HG02623 (cell line): Measurements from ENCODE around the gene ACTN1.
"Not testable (repeated sequence)": the region's sequence is repeated elsewhere in the genome, so short reads cannot be mapped to it uniquely, and the experiment has no call there.

ENCODE experiments used
- ATAC-seq: cut with Tn5 transposase; IDR thresholded peaks from one replicate; pipeline ENCODE4 v1.9.1; 2021; ENCODE audit warnings: moderate library complexity; ENCODE audit not compliant: unreplicated experiment

Gene ACTN1

DNA sequence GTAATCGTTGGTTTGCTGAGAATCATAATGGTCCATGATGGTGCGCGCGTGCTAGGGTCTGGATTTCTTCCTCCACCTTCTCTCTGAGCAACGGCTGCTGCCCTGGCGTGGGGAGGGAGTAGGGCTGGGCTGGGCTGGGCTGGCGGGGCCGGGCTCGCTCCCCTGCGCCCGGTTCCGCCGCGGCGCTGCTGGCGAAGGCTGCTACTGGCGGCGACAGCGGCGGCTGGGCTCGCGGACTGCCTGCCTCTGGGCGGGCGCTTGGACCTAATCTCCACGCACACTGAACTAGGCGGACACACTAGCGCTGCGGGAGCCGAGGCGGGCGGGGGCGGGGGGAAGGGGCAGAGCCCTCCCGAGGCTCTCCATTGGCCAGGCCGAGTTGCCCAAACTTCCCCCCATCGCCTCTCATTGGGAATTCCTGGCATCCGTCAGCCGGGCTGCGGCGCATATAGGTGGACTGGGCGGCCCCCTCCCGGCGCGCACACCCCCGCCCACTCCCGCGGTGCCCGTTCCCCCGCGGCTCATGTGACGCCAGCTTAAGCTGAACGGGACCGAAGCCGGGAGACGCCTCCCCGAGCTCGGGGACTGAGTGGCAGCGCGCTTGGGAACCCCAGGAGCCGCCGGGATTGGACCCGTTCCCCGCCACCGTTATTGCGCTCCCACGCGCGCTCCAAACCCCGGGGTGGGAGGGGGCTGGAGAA is at the start of gene ACTN1:
Gene ACTN1 (minus strand): TSS at position 282 of the 701 bp plus-strand sequence. CDS start 246 bp downstream, at position 36.
- no peak for ATAC-seq

DNA sequence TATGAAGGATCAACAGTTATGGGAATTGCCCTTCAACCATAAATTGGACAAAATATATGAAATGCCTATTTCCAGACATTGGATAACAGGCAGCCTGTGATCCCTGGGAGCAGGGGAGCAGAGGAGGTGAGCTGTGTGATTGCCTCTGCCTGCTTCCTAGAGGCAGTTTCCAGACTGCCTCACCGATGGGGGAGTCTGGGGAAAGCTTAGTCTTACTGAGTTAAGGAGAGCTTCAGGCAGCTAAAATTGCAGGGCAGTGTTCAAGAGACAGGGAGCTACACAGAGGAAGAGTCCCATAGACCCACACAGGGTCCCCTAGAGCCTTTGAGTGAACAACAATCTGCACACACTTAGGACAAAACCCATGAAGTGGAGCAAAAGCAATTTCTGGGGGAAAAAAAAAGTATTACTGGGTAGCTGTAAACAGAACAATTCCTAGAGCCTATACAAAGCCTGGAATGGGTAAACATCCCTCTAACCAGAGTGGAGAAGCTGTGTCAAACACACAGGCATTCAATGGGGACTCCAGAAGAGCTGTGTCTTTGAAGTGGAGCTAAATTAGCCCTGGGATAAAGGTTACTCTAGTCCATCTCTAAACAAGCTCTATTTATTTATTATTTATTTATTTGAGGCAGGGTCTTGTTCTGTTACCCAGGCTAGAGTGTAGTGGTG is 48.3 kb upstream of the ACTN1 start:
- no peak for ATAC-seq

DNA sequence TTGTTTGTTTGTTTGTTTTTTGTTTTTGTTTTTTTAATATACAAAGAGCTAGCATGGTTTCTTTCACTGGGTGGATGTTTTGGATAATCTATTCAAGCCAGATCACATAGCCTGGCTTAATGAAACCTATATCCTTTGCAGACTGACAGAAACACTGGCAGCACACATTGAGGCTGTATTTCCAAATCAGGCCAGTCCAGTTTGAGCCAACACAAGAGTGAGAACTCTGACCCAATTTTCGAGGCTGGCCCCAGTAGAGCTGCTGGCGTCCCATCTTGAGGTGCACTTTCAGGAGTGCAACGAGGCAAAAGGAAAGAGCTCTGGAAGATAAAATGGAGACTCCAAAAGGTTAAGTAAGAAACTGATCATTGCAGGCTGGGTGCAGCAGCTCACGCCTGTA is 43.9 kb upstream of the ACTN1 start:
- no peak for ATAC-seq

DNA sequence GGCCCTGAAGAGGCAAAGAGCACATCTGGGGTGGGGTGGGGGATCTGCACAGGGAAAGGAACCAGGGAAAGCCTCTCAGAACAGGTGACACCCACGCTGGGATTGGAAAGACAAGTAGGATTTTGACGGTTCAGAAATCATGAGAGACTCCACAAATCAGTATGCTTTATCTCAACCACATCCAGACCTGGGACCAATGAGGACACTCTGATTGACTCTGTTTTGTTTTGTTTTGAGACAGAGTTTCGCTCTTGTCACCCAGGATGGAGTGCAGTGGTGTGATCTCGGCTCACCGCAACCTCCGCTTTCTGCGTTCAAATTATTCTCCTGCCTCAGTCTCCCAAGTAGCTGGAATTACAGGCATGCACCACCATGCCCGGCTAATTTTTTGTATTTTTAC is 43.0 kb upstream of the ACTN1 start:
- ATAC-seq: not testable (repeated sequence)

DNA sequence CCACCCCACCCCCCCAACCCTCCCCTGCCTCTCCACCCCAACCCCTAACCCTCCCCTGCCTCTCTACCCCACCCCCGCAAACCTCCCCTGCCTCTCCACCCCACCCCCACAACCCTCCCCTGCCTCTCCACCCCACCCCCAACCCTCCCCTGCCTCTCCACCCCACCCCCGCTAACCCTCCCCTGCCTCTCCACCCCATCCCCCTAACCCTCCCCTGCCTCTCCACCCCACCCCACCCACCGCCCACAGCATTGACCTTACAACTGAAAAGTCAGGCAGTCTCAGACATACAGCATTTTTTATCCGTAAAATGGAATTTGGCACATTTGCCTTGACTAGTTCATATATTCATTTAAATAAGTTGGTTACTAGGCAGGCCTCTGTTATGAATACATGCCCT is 38.6 kb upstream of the ACTN1 start:
- ATAC-seq: no peak

GRCh38 chr14:69014829-69015259 is 35.7 kb upstream of the ACTN1 start:
- ATAC-seq: no peak

GRCh38 chr14:69013943-69014782 is 35.1 kb upstream of the ACTN1 start:
- no peak for ATAC-seq

DNA sequence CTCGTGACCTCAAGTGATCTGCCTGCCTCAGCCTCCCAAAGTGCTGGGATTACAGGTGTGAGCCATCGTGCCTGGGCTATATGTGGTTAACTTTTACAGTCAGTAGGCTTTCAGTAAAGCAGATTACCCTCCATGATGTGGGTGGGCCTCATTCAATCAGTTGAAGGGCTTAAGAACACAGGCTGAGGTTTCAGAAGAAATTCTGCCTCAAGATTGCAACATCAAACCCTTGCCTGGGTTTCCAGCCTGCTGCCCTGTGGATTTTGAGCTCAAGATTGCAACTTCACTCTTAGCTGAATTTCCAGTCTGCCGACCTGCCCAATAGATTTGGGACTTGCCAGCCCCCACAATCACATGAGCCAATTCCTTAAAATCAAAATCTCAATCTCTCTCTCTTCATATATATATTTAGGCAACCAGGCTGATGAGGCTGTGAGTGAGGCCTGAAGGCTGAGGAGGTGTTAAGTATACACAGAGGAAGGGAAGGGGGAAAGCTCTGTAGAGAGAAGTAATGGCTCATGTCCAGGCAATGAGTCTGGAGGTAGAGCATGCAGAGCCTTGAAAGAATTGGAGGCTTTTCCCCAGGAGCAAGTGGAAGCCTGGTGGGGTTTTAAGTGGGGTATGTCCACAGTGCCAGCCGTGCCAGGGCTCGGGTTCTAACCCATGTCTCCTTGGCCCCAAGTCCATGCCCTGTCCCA is 33.3 kb upstream of the ACTN1 start:
- no peak for ATAC-seq

- ATAC-seq: no peak
These were observed 31.5 kb upstream of the ACTN1 start for GRCh38 chr14:69010648-69011047.

DNA sequence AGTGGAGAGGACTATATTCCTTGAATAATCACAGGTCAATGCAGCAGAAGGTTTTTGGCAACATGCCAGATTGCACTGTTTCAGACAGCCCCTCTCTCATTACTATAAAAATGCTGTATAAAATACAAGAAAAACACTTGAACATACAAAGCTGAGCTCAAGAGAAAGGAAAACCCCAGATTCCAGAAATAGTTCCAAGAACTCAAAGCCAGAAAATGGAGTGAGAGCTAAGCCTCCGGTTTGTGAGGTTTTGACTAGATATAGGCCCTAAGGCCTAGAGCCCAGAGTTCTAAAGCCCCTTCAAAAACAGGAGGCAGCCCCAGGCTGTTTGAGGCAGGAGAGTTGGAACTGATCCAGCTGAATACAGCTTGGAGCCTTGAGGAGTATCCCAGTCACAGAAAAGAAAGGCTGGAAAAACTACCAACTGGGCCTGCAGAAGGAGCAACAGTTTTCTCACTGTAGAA is 29.4 kb upstream of the ACTN1 start:
- no peak for ATAC-seq

GRCh38 chr14:69006346-69006745 is 27.2 kb upstream of the ACTN1 start:
- no peak for ATAC-seq

DNA sequence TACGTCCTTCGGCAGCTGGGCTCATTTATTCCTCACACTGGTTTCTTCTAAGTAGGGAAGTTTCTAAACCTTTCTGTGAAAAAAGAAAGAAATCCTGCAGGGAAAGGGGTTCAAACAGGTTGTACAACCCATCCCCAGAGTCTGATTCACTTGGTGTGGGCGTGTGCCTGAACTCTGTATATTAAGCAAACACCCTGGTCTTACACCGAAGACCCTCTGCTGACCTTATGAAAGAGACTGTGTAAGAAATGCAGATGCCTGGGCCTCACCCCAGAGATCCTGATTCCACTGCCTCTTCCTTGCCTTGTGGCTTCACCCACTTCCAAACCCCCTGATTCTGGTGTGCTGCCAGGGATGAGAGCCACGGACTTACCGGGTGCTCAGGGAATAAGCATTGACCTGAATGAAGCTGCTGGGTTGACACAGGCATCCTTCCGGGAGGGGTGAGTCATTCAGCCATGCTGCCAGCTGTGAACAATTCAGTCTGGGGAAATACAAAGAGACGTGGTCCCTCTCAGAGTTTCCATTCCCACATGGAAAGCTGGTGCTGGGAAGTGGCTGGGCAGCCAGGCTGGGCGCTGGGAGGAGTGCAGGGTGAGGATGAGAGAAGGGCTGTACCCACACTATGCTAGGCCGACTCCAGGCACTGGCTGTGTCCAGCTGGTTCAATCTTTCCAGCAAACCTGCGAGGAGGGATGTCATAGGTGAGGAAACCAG is 26.5 kb upstream of the ACTN1 start:
- no peak for ATAC-seq

DNA sequence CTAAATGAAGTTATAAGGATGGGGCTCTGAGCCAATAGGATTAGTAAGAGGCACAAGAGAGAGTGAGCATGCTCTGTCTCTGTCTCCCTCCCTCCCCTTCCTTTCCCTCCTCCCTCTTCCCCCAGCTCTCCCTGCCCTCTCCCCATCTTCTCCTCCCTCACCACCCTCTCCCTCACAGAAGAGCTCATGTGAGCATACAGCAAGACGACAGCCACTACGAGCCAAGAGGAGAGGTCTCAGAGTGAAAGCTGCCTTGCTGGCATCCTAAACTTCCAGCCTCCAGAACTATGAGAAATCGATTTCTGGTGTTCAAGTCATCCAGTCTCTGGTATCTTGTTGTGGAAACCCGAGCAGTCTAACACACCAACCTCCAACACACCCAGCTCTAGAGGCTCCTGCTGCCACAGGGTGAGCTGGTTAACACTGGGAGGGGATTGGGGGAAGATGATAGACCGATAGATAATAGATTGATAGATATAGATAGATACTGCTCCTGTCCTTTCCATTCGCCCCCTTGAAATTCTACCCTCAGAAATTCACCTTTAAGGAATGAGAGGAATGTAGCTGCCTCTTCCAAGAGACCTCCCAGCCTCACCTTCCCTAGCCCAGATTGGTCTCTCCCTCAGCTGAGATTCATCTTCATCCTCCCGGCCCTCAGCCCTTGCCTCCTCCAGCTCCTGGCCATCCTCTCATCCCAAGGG is 25.8 kb upstream of the ACTN1 start:
- ATAC-seq: no peak

DNA sequence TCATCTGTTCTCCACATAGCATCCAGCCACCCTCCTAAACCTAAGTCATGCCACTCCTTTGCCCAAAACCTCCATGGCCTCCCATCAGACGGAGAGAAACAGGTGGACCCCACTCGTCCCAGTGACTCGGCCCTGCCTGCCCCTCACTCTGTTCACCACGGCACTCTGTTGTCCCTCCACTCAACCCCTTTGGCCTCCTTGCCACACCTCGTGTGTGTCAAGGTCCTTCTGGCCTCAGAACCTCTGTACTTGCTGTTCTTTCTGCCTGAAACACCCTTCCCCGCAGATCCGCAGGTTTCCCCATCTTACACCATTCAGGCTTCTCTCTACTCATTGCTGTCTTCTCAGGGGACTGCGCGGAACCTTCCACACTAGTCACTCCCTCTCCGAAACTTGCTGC is 24.5 kb upstream of the ACTN1 start:
- no peak for ATAC-seq

DNA sequence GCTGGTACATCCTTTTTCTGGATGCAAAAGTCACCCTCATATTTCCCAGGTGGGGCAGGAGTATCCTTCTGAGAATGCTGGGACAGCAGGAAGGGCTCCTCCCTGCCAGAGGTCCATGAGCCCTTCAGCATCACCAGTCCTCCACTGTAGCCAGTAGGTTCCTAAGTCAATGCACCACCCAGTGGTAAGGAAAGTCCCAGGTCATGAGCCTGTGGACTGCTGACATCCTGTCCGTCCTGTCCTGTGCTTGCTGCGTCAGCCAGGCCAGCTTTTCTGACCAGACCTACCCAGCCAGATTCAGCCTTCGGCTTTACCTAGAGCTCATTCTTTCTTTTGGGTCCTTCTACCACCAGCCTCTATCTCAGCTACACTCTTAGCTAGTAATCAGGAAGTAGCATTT is 23.0 kb upstream of the ACTN1 start:
- no peak for ATAC-seq

DNA sequence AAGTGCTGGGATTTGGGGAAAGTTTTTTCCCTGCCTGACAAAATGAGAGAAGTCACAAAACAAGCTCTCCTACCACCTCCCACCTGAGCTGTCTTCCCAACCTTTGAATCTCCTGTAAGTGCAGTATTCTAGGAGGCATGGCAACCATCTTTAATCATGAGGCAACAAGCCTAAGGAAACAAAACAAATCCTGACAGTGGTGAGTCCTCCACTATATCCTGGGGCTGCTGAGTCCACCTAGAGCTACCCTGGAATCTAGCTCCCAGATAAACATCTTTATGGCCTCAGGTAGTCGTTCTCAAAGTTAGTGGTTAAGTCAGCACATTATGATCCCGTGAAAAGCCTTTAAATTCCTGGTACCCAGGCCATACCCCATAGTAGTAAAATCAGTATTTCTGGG is 22.3 kb upstream of the ACTN1 start:
- no peak for ATAC-seq

DNA sequence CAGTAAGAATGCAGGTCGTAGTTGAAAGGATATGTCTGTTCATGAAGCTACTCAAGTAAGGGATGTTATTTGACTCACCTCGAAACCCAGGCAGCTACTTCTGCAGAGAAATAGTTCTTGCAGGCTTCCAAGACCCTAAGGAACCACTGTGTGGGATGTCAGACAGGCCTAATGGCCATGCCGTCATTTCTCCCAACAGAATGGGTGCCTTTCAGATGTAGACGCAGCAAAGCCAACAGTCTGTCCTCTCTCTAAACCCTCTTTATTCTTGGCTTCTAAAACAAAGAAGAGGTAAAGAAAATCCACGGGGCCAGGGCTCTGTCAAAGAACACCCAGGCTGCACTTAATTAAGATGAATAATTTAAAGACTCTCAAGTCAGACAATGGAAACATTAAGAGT is 19.0 kb upstream of the ACTN1 start:
- ATAC-seq: no peak

- ATAC-seq: no peak
These were observed 16.6 kb upstream of the ACTN1 start for GRCh38 chr14:68995731-68996130.

DNA sequence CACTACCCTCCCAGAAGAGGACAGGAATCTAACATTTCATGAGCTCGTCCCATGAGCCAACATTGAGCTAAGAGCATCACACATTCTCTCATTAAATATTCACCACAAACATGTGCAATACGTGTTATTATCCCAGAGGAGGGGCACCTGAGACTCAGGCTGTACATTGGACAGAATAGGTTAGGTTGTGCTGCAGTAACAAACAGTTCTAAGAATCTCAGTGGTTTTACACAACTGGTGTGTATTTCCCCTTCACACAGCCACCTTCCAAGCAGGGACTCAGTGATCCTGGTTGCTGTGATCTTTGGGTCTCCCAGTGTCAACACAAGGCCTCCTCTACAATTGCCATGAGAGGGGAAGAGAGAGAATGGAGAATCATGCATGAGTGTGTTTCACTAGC is 15.0 kb upstream of the ACTN1 start:
- no peak for ATAC-seq

- no peak for ATAC-seq
These were observed 8.5 kb upstream of the ACTN1 start for GRCh38 chr14:68987653-68988036.
